Fibroblast of peridontal ligament (primary cell): ENCODE measurements around the gene MMD2.
"Not testable (repeated sequence)": the region's sequence is repeated elsewhere in the genome, so short reads cannot be mapped to it uniquely, and the experiment has no call there.

ENCODE experiments used
- DNase-seq: peaks from one replicate; pipeline ENCODE4 v3.0.0-alpha.2; 2010; ENCODE audit errors: extremely low read depth

Gene MMD2

GRCh38 chr7:4958477-4959301 lies at the start of gene MMD2:
Gene MMD2, minus strand, starts transcription at chr7:4959187. Its CDS starts 170 bp downstream, at chr7:4959017.
- no peak for DNase-seq

DNA sequence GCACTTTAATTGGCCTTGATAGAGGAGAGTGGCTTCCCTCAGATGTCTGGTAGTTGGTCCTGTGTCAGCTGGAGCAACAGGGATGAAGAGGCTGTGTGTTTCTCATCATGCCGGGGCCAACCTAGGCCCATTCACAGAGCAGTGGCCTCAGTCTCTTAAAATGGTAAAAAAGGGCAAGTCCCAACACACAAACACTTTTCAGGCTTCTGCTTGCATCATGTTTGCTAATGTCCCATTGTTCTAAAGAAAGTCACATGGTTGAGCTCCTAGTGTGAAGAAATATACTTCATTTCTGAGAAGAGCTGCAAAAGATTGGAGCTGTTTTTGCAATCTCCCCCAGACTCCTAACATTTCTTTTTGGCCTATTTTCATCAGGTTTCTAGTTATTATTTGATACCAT lies 46.1 kb upstream of the MMD2 start:
- no peak for DNase-seq

- no peak for DNase-seq
Measured at GRCh38 chr7:5001911-5002310, 42.9 kb upstream of the MMD2 start.

GRCh38 chr7:5001003-5001402 lies 42.0 kb upstream of the MMD2 start:
- no peak for DNase-seq

GRCh38 chr7:4999369-4999950 lies 40.5 kb upstream of the MMD2 start:
- DNase-seq: no peak

DNA sequence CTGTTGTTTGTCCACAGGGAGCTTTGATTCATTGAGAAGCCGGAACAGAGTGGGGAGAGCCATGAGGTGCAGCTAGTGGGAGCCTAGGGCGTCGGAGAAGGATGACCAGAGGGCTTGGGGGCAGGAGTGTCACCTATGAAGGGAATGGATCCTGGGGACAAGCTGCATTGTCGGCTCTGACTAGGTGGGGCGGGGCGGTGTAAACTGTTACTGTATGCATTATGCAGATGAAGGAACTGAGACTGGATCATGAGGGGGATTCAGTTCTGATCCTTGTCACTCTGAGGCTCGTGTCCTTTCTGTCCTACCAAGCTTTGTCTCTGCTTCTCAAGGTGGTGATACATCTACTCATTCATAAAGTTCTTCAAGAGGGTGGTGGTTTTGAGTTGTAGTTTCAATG lies 39.9 kb upstream of the MMD2 start:
- no peak for DNase-seq

GRCh38 chr7:4998244-4998643 lies 39.3 kb upstream of the MMD2 start:
- DNase-seq: no peak

GRCh38 chr7:4996696-4997222 lies 37.8 kb upstream of the MMD2 start:
- no peak for DNase-seq

GRCh38 chr7:4995429-4995969 lies 36.5 kb upstream of the MMD2 start:
- no peak for DNase-seq

DNA sequence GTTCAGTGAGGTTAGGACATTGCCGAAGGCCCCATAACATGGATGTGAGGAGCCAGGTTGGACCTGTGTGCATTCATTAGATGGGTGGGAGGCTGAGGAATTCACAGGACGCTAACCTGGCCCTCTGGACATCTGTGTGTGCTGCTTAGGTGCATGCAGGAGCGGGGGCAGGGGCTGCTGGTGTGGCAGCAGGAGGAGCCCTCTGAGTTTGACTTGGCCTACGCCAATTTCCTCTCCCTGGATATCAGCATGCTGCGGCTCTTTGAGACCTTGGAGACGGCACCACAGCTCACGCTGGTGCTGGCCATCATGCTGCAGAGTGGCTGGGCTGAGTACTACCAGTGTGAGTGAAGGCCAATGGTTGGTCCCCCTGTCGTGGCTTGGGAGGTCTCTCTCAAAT lies 34.5 kb upstream of the MMD2 start:
- DNase-seq: no peak

- DNase-seq: not testable (repeated sequence)
Measured at GRCh38 chr7:4982741-4983140, 23.8 kb upstream of the MMD2 start.

- DNase-seq: not testable (repeated sequence)
Measured at GRCh38 chr7:4981295-4981890, 22.4 kb upstream of the MMD2 start.

- DNase-seq: not testable (repeated sequence)
Measured at GRCh38 chr7:4975626-4976025, 16.6 kb upstream of the MMD2 start.

DNA sequence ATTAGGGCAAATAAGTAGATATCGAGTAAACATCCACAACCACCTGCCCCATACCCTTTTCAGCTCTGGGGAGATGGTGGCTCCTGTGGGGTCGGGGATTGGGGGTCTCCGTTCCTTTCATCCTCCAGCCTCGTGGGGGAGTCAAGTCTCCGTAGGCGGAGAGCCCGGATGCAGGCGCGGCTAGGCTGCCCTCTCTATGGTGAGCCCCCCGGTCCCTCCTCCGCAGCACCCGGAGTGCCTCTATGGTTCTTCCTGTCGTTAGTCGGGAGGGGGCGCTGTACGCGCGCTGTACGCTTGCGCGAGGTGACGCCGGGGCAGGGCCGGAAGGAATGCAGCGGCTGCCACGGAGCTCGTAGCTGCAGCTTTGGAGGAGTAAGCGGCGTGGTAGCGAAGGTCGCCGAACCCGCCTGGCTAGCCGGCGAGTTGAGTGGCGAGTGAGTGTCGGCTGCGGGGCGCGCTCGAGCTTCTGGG lies 14.8 kb upstream of the MMD2 start:
- peak; percentile 87 for DNase-seq

- not testable (repeated sequence) for DNase-seq
Measured at GRCh38 chr7:4972446-4972845, 13.5 kb upstream of the MMD2 start.

- DNase-seq: no peak
Measured at GRCh38 chr7:4965295-4966022, 6.5 kb upstream of the MMD2 start.

DNA sequence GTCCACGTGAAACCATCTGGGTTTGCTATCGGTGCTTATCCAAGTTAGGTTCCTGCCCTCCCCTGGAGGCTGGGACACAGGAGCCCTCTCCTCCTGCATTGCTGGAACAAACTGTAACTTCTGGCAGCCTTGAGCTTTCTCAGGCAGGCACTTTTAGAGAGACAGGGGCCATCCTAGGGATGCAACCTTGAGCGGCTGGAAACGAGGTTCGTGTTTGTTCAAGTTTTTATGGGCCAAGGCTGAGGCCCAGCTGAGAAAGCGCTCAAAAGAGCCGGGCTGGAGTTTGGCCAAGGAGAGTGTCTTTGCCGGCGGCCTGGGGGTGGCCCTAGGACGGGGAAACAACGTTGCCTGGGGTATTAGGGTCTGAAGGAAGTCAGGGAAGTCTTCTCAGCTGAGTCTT lies 5.5 kb upstream of the MMD2 start:
- no peak for DNase-seq

- DNase-seq: no peak
Measured at GRCh38 chr7:4962872-4963775, 4.1 kb upstream of the MMD2 start.

DNA sequence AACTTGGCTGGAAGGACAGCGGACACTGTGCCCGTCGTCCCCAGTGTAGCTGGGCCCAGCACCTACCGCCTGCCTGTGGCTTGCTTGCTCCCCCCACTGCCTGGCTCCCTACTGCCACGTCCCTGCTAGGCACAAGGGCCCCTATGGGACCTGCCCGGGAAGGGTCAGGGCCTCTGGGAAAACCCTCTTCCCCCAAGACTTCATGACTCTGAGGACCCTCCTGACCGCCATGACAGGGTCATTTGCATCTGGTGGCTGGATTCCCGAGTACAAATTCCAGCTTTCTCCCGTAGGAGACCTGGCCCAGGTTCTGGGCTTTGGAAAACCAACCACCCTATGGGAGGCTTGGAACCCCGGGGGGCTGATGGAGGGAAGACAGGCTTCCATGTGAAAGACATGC lies 1.4 kb upstream of the MMD2 start:
- DNase-seq: no peak

DNA sequence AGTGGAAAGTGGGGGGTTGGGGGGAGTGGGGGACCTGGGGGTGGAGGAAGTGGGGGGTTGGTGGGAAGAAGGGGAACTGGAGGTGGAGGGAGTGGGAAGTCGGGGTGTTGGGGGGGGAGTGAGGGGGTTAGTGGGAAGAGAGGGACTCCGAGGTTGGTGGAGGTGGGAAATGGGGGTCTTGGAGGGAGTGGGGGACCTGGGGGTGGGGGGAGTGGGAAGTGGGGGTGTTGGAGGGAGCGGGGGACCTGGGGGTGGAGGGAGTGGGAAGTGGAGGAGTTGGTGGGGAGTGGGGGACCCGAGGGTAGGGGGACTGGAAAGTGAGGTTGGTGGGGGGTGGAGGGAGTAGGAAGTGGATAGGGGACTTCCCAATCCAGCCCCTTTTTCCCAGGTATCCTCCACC lies 906 bp upstream of the MMD2 start:
- DNase-seq: no peak

DNA sequence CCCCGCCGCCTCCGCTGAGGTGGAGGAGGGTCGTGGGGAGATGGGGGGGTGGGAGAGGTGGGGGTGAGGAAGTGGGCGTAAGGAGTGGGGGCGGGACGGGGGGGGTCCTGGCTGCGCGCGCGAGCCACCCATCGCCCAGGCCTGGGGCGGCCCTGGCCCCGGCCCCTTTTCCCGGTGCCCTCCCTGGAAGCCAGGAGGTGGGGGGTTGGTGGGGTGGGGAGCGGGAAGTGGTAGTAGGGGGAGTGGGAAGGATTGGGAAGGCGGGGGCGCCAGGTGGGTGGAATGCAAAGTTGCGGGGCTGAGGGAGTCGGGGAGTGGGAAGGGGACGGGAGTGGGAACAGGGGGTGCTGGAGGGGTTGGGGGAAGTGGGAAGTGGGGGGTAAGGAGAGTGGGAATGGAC lies 319 bp upstream of the MMD2 start:
- DNase-seq: no peak
